Thoracic aorta endothelial cell (primary cell): ENCODE measurements around the gene TRH. TPM values are rescaled to one million over a fixed set of nuclear protein-coding genes. Genes with fewer than 3 reads are reported as not detected.

ENCODE experiments used
- total RNA-seq: library from RNA; depleted of rRNA; stranded (reverse); fragments of >200 nt; gene quantifications from 2 replicates; pipeline ENCODE4 v1.2.3, GENCODE V29; 2012

Gene TRH
- total RNA-seq, result not detected in 2 replicates

GRCh38 chr3:129974564-129974832 is at the start of gene TRH:
TSS of gene TRH (plus strand) at chr3:129974720. CDS start at chr3:129975817, 1,097 bp downstream.

Other genes with a start within 250 kb of the TRH start
- gene TMCC1, start 81.0 kb upstream of the TRH start, total RNA-seq, result 19.2 and 22.9 TPM in 2 replicates
- gene ALG1L2, start 107.1 kb downstream of the TRH start, total RNA-seq, result 0.27 TPM in 1 of 2 replicates, not detected in the other